Stimulated activated CD4-positive, alpha-beta T cell treated with anti-CD3 and anti-CD28 coated beads, Interleukin-12 subunit alpha, Interleukin-12 subunit beta, amount 100 ng/mL, for 48 hours (primary cell): ENCODE measurements around the gene TTLL1.
"Not testable (repeated sequence)": the region's sequence is repeated elsewhere in the genome, so short reads cannot be mapped to it uniquely, and the experiment has no call there.

Experiments
- DNase-seq, 3 donors: peaks; one replicate each; pipeline ENCODE4 v3.0.0-alpha.2; 2020; ENCODE audit warnings: low read depth in 2 of 3, low spot score in 1 of 3

The TTLL1 gene

DNA sequence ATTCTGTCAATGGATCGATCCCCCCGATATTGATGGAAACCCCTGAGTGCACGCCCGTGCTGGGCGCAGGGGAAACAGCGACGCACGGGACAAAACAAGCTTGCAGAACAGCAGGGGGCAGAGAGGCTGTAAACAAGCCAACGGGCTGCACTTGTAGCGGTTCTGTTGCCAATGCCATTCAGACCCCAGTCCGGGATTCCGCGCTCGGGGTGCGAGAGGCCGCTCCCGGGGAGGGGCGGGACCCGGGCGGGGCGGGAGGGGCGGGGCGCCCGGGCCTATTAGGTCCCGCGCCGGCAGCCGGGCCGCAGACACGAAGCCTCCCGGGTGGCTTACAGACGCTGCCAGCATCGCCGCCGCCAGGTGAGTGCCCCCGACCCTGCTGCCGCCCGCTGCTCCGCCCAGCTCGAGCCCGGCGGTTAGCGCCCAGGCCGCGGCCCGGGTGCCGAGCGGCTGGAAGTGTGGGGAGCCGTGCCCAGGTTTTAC is 21.3 kb upstream of the TTLL1 start, which contains the start of gene BIK:
Gene BIK (plus strand): TSS at position 307 of the 483 bp plus-strand sequence. CDS start 13,273 bp downstream, outside the sequence.
- peak in 2 of 3 donors; percentile 17 to 22 for DNase-seq

DNA sequence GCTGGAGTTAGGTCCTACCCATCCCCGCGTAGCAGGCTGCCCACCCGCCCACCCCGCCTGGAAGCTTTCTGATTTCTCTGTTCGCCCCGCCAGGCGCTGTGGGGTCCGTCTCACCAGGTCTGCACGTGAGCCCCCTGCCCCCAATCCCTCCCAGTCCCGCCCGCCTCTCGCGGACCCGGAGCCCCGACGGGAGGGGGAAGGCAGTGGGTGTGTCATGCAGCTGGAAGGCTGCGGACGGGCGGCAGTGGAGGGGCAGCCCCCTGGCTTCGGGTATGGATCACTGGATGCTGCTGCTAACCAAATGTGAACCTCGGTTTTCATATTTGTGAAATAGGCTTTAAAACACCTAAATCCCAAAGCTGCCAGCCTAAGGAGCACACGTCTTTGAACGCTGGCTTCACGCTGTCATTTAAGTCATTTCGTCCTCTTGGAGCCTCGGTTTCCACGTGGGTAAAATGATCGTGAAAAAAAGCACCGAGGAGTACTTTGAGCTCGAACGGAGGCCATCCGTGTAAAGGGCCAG is 20.8 kb upstream of the TTLL1 start:
- DNase-seq, result no peak

DNA sequence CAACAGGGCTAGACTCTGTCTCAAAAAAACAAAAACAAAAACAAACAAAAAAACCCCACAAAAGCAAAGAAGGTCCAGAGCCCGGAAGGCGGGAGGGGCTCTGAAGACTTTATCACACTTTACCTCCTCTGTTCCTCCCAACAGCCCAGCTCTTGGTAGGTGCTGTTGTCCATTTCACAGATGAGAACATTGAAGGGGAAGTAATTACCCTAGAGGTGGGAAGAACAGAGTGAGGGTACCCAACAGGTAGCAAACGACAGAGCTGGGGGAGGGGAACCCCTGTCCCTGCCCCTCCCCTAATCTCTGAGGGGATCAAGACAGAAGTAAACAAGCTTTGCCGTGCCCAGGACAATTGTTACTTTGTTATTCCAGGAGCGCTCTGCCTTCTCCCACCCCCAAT is 20.3 kb upstream of the TTLL1 start:
- DNase-seq, result no peak

DNA sequence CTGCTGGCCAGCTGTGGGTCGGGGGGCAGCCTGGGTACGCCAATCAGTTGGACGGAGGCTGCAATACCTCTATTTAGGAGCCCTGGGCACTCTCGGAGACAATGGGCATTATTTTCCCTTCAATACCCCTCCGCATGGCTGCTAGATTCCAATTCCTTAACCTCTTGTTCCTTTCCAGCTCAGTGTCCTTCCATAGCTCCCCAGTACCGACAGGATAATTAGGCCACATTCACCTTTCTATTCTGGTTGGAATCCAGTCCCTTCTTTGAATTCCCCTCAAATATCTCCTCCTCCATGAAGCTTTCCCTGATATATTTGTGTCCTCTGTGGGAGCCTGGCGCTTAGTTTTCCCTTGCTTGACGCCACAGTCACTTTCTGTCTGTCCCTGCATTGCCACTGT is 17.1 kb upstream of the TTLL1 start:
- DNase-seq, result no peak

DNA sequence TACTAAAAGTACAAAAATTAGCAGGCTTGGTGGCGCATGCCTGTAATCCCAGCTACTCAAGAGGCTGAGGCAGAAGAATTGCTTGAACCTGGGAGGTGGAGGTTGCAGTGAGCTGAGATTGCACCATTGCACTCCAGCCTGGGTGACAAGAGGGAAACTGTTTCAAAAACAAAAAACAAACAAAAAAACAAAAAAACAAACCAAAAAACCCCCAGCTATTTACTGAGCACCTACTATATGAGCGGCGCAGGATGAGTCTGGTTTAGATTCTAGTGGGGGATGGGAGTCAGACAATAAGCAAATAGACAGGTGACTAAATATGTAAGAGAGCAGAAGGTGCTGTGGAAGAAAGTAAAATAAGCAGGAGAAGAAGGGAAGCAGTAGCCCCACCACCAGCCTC is 15.8 kb upstream of the TTLL1 start:
- DNase-seq, result not testable (repeated sequence)

DNA sequence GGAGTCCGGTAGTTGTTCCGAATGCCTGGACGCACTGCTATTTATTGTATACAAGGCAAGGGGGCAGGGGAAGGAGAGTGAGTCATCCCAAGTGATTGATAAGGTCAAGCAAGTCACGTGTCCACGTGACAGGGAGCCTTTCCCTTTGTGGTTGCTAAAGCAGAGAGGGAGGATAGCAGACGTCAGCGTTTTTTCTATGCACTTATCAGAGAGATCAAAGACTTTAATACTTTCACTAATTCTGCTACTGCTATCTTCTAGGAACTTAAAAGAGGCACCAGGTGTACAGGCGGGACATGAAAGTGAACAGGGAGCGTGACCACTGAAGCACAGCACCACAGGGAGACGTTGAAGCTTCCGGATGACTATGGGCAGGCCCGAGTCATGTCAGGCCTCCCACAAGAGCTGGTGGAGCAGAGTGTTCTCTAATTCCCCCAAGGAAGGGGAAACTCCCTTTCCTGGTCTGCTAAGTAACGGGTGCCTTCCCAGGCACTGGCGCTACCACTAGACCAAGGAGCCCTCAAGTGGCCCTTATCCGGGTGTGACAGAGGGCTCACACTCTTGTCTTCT is 14.9 kb upstream of the TTLL1 start:
- not testable (repeated sequence) for DNase-seq

DNA sequence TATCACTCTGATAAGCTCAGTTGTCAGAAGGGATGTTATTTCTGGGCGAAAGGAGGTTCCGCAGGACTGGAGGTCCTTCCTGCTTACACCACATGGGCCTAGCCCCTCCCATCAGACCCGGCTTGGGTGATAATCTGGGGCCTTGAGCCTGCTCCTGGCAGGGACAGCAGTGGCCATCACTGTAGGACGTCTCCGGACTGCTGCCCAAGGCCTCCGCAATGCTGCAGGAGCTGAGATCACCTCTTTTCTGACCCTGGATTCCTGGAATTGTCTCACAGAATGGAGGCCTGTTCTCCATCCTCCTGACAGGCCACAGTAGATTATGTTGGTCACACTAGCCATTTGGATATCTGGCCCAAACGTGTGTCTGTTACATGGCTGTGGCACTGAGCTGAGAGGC is 12.1 kb upstream of the TTLL1 start:
- DNase-seq, result no peak

DNA sequence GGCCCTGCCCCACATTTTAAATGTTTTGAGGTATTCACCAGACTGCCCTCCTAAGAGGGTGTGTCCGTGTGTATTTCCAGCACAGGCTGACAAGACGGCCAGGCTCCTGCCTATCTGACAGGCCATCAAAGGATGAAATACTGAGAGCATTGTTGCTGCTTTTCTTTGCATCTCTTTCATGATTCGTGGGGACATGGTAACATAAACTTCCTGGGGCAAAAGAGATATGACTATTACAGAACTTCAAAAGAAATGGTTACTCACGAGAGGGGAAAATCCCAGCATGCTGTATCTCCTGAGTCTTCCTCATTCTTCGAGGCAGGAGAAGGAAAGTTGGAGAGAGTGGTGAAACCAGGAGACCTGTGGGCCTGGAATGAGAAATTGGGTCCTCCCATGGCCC is 11.0 kb upstream of the TTLL1 start:
- no peak for DNase-seq

DNA sequence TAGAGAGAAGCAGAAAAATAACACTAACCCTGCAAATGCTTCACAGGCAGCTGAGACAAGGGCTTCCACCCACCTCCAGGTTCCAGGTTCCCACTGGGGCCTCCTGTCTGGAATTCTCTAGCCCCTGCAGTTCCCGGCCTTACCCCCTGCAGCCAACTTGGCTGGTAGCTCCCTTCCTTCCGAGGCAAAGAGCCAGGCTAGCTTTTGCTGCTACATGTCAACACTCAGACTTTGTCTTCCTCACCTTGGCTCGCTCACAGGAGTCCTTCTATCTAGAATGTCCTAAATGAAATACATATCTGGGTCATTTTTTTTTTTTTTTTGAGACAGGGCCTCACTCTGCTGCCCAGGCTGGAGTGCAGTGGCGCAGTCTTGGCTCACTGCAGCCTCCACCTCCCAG is 9.9 kb upstream of the TTLL1 start:
- no peak for DNase-seq

DNA sequence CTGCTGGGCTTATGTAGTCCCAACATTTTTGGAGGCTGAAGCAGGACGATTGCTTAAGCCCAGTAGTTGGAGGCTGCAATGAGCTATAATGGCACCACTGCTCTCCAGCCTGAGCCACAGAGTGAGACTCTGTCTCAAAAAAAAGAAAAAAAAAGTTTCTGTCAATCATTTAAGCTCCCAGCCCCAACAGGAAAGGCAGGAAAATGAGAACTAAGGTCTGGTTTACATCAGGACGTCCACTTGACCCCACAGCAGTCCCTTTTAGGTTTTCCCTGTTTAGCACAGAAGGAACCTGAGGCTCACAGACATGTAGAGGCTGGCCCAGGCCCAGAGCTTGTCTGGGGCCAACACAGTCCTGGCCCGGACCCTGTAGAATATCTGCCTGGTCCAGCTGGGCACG is 9.2 kb upstream of the TTLL1 start:
- DNase-seq, result no peak

DNA sequence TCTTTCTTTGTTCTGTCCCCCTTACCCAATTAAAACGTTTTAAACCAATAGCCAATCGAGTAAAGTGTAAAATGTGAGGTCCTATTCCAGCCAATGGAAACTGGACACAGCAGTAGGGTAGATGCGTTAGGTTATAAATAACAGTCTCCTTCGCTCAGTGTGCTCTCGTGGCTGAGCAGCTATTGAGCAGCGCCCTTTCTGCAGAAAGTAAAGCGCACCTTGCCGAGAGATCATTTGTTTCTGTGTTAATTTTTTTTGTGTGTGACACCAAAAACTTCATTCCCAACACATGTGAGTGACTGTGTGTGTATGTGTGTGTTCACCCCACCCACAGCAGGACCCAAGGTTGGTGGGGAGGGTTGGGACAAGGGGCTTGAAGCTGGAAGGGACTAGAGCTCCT is 7.2 kb upstream of the TTLL1 start:
- DNase-seq, result no peak

DNA sequence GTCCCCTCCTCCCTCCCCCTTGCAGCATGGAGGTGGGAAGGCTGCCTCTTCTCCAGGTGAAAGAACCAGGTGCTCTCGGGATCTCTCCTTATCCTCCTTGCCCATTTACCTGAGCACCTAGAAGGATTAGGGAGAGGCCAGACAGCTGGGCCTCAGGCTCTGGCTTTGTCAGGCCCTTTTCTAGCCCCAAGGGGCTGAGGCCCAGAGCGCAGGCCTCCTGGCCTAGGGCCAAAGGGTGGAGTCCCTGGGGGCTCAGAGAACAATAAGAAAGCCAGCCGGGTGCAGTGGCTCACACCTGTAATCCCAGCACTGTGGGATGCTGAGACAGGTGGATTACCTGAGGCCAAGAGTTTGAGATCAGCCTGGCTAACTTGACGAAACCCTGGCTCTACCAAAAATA is 5.4 kb upstream of the TTLL1 start:
- no peak for DNase-seq

DNA sequence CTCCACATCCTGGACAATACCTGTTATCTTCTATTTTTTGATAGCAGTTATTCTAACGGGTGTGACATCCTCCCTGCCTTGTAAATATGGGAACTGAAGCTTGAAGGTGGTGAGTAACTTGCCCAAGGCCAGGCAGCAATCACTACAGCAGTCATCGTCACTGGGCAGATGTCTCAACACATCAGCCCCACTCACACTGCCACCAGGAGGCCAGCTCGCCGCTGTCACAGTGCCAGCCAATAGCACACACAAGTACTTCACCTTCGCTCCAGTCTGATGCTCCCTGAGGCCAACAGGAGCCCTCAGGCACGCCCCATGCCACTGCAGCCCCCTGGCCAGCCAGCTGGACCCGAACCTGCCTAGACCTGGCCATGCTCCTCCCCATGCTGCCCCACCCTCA is 4.9 kb upstream of the TTLL1 start:
- no peak for DNase-seq

DNA sequence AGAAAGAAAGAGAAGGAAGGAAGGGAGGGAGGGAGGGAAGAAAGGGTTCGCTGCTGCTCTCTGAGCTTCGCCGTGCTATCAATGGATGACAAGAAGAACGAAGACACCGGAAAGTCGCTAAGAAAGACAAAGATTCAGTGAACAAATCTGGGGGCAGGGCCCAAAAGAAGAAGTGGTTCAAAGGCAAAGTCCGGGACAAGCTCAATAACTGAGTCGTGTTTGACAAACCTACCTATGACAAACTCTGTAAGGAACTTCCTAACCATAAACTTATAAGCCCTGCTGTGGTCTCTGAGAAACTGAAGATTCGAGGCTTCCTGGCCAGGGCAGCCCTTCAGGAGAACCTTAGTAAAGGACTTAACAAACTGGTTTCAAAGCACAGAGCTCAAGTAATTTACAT is 2.9 kb upstream of the TTLL1 start:
- DNase-seq, result no peak

DNA sequence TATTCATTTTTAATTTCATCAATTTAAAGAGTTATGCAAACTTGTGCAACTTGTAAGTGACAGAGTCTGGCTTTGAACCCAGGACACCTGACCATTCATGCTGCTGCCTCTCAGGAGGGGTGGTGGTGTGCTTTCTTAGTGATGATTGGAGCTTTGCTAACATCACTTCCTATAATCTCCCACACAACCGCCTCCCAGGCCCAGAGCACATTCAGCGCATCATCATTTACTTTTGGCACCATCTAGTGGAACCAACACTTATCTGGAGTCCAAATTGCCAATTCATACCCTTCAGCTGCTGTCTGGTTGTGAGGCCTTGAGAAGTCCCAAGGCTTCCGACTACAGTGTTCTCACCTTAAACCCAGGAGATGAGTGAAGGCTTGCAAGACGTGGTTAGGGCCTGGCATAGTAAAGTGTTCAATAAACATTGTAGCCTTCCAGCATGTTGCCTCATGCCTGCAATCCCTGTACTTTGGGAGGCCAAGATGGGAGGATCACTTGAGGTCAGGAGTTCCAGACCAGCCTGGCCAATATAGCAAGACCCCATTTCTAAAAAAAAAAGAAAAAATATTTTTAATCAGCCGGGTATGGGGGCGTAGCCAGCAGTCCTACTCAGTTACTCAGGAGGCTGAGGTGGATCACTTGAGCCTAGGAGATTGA is 1.1 kb upstream of the TTLL1 start:
- DNase-seq, result peak; percentile 30 to 48 (median 40)

DNA sequence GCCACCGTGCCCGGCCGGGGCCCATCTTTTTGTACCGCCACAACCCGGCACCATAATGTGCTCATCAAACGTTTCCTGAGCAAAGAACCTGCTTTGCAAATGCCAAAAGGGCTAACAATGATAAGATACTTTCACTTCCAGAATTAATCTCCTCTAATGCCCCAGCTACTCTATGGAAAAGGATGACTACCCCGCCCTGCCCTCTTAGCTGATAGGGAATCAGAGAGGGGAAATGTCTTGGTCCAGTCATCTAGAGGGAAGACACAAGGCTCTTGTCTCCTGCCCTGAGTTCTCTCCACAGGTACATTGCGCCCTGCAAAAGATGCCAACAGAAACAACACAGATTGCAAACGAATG is 586 bp downstream of the TTLL1 start:
- no peak for DNase-seq

DNA sequence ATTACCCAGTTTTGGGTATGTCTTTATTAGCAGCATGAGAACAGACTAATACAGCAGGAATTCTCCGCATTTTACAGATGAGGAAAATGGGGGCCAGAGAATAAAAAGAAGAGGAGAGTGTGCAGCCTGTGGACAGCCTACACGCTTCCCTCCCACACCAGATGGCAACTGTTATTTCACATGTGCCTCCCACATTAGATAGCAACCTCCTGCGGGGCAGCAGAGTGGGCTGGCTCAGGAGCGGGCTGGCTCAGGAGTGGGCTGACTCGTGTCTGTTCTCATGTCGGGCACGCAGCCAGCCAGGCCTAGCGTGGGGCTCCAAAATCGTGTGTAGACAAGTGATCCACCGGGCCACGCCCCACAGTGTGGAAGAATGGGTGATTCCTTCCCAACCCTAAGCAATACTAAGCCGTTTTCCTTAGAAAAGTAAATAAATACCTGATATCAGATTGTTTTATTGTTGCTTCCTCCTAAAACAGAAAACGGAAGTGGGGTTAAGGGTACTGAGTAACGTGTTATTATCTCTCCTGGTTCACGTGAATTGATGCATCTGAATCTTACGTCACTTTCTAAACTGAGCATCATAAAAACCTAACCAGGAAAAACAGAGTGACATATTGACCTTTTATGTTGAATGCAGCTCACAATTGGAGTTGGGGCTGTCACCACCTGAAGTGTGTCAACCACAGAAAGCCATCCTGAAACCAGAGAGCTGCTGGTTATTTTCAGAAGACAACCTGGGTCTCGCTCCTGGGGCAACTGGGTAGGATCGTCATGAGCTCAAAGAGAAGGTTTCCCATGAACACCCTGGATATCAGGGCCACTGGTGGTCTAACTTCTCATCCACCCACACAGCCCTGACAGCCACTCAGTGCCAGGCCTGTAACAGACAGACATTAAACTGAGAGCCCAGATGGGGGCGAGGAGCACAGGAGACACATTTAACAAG is 3.3 kb downstream of the TTLL1 start:
- DNase-seq, result no peak

DNA sequence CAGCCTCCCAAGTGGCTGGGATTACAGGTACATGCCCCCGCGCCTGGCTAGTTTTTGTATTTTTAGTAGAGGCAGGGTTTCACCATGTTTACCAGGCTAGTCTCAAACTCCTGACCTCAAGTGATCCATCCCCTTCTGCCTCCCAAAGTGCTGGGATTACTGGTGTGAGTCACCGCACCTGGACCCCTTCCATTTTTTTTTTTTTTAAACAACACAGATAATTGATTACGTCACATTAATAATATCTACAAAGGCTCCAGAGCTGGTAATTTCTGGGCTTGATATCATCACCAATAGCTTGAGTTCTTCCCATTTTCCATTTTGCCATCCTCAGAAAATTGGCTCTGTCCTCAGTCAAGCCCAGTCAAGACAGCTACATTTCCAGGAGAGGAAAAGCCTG is 7.2 kb downstream of the TTLL1 start:
- no peak for DNase-seq

DNA sequence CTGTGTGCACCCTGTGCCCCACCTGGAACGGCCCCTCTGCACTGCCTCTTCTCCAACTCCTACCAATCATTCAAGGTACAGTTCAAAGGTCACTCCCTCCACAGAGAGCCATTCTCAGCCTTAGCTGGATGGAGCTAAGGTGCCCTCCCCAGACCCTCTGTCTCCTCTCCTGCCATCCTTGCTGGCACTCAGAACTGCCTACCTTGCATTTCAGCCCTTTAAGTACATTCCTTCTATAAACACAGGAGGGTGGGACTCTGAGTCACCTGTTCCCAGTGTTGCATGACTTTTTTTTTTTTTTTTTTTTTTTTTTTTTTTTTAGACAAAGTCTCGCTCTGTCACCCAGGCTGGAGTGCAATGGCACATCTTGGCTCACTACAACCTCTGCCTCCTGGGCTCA is 8.6 kb downstream of the TTLL1 start:
- DNase-seq, result no peak

DNA sequence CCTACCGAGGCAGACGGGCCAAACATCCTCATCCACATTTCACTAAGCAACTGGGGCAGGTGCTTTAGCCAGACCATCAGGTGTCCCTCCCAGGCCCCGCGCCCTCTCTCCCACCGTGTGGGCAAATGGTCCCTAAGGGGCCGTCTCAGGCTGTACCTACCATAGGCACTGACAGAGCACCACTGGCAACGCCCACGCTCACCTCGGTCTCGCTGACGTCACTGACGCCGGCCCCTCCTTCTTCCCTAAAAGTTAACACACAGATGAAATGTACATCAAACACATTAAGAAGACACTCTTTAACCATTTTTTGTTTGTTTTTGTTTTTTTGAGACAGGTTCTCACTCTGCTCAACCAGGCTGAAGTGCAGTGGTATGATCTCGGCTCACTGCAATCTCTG is 9.4 kb downstream of the TTLL1 start:
- DNase-seq, result no peak

DNA sequence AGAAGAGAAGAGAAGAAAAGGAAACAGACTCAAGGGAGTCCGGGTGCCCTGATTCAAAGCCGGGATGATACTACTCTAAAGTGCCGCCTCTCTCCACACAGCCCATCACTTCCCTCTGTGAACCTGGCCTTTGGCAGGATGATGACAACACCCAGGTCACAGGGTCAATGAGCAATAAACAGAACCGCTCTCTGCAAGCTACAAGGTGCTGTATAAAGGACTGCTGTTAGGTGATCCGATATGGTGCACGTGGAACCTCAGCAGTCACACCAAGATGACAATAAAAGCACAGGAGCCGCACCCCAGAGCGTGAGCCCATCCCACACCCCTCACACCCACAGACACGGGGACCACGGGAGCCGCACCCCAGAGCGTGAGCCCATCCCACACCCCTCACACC is 10.7 kb downstream of the TTLL1 start:
- no peak for DNase-seq
